ENCODE results near the gene OTOP2.
"Not testable (repeated sequence)": the region's sequence is repeated elsewhere in the genome, so short reads cannot be mapped to it uniquely, and the experiment has no call there.

Gene OTOP2

GRCh38 chr17:74975943-74976342 lies 51.9 kb downstream of the OTOP2 start:
- no peak for DNase-seq

- DNase-seq: no peak
These were observed 53.7 kb downstream of the OTOP2 start for GRCh38 chr17:74977802-74978201.

DNA sequence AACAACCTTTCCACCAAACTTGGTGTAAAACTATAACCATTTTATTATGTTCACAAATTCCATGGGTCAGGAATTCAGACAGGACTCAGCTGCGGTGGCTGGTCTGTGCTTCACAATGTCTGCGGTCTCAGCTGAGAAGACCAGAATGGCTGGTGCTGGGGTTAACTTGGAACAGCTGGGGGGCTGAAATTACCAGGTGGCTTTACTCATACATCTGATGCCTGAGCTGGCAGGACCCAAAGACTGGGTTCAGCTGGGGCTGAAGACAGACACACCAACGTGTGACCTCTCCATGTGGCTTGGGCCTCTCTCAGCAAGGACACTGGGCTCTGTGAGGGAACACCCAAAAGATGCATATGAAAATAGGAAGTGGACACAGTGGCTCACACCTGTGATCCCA lies 54.2 kb downstream of the OTOP2 start:
- no peak for DNase-seq

- DNase-seq: no peak
These were observed 55.5 kb downstream of the OTOP2 start for GRCh38 chr17:74979408-74980146.

GRCh38 chr17:74981318-74981978 lies 57.4 kb downstream of the OTOP2 start:
- no peak for DNase-seq

- DNase-seq: peak; percentile 52
These were observed 58.0 kb downstream of the OTOP2 start for GRCh38 chr17:74981979-74982662.

DNA sequence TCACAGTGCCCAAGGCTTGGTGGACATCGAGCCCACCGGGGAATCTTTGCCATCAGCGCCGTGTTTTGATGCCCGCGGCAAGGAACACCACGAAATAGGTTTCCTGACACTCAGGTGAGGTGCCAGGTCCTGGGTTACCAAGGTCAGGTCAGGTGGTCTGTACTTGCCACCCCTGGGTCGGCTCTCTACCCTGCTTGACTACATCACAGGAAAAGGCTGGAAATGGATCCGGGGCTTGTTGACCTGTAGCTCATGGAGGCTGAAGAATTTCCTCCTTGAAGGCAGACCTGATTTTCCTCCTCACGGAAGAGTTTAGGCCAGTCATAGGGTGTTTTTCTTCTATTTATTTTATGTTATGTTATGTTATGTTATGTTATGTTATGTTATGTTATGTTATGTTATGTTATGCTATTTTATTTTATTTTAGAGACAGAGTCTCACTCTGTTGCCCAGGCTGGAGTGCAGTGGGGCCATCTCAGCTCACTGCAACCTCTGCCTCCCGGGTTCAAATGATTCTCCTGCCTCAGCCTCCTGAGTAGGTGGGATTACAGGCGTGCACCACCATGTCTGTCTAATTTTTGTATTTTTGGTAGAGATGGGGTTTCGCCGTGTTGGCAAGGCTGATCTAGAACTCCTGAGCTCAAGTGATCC lies 58.7 kb downstream of the OTOP2 start:
- DNase-seq: not testable (repeated sequence)
